GM19240 (cell line): Measurements from ENCODE around the gene SLCO2B1.

ENCODE experiments used
- DNase-seq: peaks from one replicate; pipeline ENCODE4 v3.0.0; 2011; ENCODE audit warnings: low spot score; ENCODE audit not compliant: insufficient read length

Gene SLCO2B1

GRCh38 chr11:75193271-75193670 is 42.4 kb downstream of the SLCO2B1 start:
- DNase-seq, result no peak

GRCh38 chr11:75193711-75194110 is 42.8 kb downstream of the SLCO2B1 start:
- DNase-seq, result no peak

GRCh38 chr11:75194147-75194546 is 43.2 kb downstream of the SLCO2B1 start:
- no peak for DNase-seq

GRCh38 chr11:75195167-75195962 is 44.5 kb downstream of the SLCO2B1 start:
- no peak for DNase-seq

- DNase-seq, result no peak
Measured at GRCh38 chr11:75196426-75196825, 45.5 kb downstream of the SLCO2B1 start.

GRCh38 chr11:75197512-75198277 is 46.8 kb downstream of the SLCO2B1 start:
- DNase-seq, result no peak

GRCh38 chr11:75198278-75198973 is 47.5 kb downstream of the SLCO2B1 start:
- no peak for DNase-seq

GRCh38 chr11:75199412-75199955 is 48.6 kb downstream of the SLCO2B1 start:
- no peak for DNase-seq

- DNase-seq, result no peak
Measured at GRCh38 chr11:75200051-75200450, 49.1 kb downstream of the SLCO2B1 start.

GRCh38 chr11:75200531-75200930 is 49.6 kb downstream of the SLCO2B1 start:
- DNase-seq, result no peak

- no peak for DNase-seq
Measured at GRCh38 chr11:75201771-75202170, 50.9 kb downstream of the SLCO2B1 start.

GRCh38 chr11:75202195-75202594 is 51.3 kb downstream of the SLCO2B1 start:
- no peak for DNase-seq

GRCh38 chr11:75203138-75203537 is 52.2 kb downstream of the SLCO2B1 start:
- DNase-seq, result no peak

GRCh38 chr11:75203641-75204011 is 52.7 kb downstream of the SLCO2B1 start:
- no peak for DNase-seq

GRCh38 chr11:75204012-75204674 is 53.2 kb downstream of the SLCO2B1 start:
- no peak for DNase-seq

- peak; percentile 88 for DNase-seq
Measured at GRCh38 chr11:75204685-75205563, 54.0 kb downstream of the SLCO2B1 start.

GRCh38 chr11:75205564-75206020 is 54.7 kb downstream of the SLCO2B1 start:
- no peak for DNase-seq

- DNase-seq, result no peak
Measured at GRCh38 chr11:75208446-75208845, 57.5 kb downstream of the SLCO2B1 start.

GRCh38 chr11:75212411-75212810 is 61.5 kb downstream of the SLCO2B1 start:
- DNase-seq, result no peak

GRCh38 chr11:75214411-75214821 is 63.5 kb downstream of the SLCO2B1 start:
- DNase-seq, result peak; percentile 59
